ENCODE data around the gene LRRC45.
"Not testable (repeated sequence)": the region's sequence is repeated elsewhere in the genome, so short reads cannot be mapped to it uniquely, and the experiment has no call there.

The LRRC45 gene

GRCh38 chr17:82037092-82037888 is 14.2 kb downstream of the LRRC45 start, which contains the start of gene DCXR:
Gene DCXR (minus strand): TSS chr17:82037697. CDS start chr17:82037682, 15 bp downstream.
- DNase-seq (ENCODE audit: low read depth): peak; percentile 95
- TF ChIP-seq CTCF (IDR thresholded peaks at IDR 0.05; ENCODE audit: low read length, missing control alignments): peak; percentile 34
- peak within 1 kb of the TSS; percentile 67 for H3K4me3 ChIP-seq (replicated peaks; ENCODE audit: low read depth, low read length)

GRCh38 chr17:82037889-82038195 is 14.7 kb downstream of the LRRC45 start:
- TF ChIP-seq CTCF (IDR thresholded peaks at IDR 0.05; ENCODE audit: low read length, missing control alignments): no peak
- no peak for DNase-seq (ENCODE audit: low read depth)
- H3K4me3 ChIP-seq (replicated peaks; ENCODE audit: low read depth, low read length): peak overlapping the region; percentile 67

- not testable (repeated sequence) for H3K4me3 ChIP-seq (replicated peaks; ENCODE audit: low read depth, low read length); DNase-seq (ENCODE audit: low read depth)
Observed at GRCh38 chr17:82038796-82039409, 15.8 kb downstream of the LRRC45 start.

- H3K4me3 ChIP-seq (replicated peaks; ENCODE audit: low read depth, low read length): no peak overlapping the region
- TF ChIP-seq CTCF (IDR thresholded peaks at IDR 0.05; ENCODE audit: low read length, missing control alignments): no peak
- no peak for DNase-seq (ENCODE audit: low read depth)
Observed at GRCh38 chr17:82039695-82040299, 16.7 kb downstream of the LRRC45 start.

- no peak for DNase-seq (ENCODE audit: low read depth)
- no peak for TF ChIP-seq CTCF (IDR thresholded peaks at IDR 0.05; ENCODE audit: low read length, missing control alignments)
- no peak overlapping the region for H3K4me3 ChIP-seq (replicated peaks; ENCODE audit: low read depth, low read length)
Observed at GRCh38 chr17:82041144-82041814, 18.2 kb downstream of the LRRC45 start.

GRCh38 chr17:82042649-82043048 is 19.5 kb downstream of the LRRC45 start:
- no peak overlapping the region for H3K4me3 ChIP-seq (replicated peaks; ENCODE audit: low read depth, low read length)
- DNase-seq (ENCODE audit: low read depth): no peak
- TF ChIP-seq CTCF (IDR thresholded peaks at IDR 0.05; ENCODE audit: low read length, missing control alignments): no peak

- TF ChIP-seq CTCF (IDR thresholded peaks at IDR 0.05; ENCODE audit: low read length, missing control alignments): no peak
- H3K4me3 ChIP-seq (replicated peaks; ENCODE audit: low read depth, low read length): no peak overlapping the region
- no peak for DNase-seq (ENCODE audit: low read depth)
Observed at GRCh38 chr17:82043507-82043906, 20.4 kb downstream of the LRRC45 start.
